NCI-H748 (cell line): ENCODE measurements around the gene ADI1.
A peak's percentile ranks its signal among the peaks of the same experiment; 100 is the strongest.
"Not testable (repeated sequence)": the region's sequence is repeated elsewhere in the genome, so short reads cannot be mapped to it uniquely, and the experiment has no call there.

ENCODE experiments used
- DNase-seq: peaks from one replicate; lab custom pipeline; 2025; ENCODE audit not compliant: unreplicated experiment; lab: John Stamatoyannopoulos, UW

ADI1 gene

GRCh38 chr2:3529316-3530025 is 10.1 kb upstream of the ADI1 start:
- no peak for DNase-seq

DNA sequence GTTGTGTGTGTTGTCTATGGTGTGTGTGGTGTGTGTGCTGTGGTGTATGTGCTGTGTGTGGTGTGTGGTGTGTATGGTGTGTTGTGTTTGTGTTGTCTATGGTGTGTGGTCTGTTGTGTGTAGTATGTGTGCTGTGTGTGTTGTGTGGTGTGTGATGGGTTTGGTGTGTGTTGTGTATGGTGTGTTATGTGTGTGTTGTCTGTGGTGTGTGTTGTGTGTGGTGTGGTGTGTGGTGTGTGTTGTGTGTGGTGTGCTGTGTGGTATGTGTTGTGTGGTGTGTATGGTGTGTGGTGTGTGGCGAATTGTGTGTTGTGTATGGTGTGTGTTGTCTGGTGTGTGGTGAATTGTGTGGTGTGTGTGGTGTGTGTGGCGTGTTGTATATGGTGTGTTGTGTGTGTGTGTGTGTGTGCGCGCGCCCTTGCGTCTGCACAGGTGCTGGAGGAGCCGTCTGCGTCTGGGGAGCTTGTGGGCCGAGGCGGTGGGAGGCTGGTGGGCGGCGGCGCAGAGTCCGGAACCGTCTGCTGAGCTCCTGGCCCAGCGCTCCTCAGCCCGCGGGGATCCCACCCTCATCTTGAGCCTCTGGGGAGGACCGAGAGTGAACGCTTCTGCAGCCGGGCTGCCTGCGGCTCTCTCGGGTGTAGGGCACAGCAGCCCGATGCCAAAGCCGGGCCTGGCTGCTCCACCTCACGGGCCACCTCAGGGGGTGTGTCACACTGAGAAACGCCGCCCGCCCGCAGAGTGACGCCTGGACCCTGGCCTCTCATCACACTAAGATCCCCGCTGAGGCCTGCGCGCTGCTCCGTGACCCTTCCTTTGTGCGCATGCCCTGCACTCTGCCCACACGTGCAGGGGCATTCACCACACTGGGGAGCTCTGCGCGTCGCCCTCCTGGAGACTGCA is 8.8 kb upstream of the ADI1 start:
- DNase-seq: no peak

DNA sequence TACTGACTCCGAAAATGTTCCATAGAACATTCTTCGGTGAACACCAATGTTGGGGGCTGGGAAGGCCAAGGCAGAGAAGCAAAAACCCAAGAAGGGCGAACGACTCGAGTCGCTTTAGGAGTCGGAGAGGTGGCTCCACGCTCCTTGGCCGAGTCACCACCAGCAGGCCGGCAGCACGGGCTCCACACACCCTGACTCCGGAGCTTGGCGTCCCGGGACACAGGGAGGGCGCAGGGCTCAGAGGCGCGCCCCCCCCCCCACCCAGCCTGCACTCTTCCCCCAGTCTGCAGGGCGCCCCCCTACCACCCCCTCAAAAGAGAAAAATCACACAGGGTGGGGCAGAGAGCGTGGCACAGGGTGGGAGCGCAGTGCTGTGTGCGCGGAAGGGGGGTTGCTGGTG is 7.5 kb upstream of the ADI1 start:
- no peak for DNase-seq

DNA sequence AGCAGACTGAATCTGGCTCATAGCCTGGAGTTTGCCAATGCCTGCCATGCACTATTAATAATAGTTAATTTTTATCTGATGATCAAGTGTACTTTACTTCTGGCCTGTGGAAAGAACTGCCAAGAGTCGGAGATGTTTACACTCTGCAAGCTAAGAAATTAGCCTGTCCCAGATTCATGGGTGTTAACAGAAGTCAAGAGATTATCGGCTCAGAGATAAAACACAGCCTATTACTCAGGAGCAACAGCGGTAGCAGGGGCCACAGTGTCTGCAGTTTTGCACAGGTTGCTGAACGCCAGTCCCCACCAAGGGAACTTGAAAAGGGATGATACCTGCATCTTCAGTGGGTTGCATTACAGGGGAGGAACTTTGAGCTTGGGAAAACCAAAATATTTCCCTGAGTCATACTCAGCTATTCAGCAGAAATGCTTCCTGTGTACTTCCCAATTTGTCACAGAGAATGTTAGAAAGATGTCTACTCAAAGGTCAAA is 4.3 kb upstream of the ADI1 start:
- no peak for DNase-seq

DNA sequence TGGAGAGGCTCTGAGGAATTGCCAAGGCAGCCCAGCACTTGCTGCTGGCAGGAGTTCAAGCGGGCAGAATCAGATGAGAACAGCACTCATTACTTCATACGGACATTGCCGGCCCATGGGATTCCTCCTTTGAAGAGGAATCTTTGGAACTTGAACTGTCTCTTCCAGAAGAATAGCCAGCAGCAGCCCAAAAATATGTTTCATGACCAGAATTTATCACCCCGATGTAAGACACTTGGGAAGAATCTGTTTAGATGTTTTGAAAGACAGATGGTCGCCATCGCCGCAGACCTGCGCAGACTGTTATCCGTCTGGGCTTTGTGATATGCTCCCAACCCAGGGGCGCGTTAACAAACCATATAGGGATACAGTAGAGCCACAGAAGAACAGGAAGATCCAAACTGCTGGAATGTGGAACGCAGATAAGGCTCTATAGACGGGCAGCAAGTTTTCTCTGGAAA is 3.7 kb upstream of the ADI1 start:
- DNase-seq: no peak

DNA sequence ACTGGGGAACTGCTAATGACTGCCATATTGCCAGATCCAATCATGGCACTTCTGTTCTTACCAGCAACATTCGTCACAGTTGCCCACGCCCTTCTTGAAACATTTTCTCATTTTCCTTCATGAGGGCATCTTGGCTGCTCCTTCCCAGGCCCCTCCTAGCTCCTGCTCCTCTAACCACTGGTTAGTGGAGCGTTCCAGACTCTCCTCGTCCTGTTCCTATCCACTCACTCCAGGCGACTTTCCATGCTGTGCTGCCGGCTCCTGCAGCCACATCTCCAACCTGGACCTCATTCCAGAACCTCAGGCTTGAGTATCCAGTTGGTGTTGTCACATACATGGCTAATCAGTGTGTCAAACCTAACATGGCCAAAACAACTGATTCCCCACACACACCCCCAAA is 1.3 kb upstream of the ADI1 start:
- DNase-seq: no peak

GRCh38 chr2:3518496-3519254 is 656 bp downstream of the ADI1 start:
- DNase-seq: peak; percentile 99

DNA sequence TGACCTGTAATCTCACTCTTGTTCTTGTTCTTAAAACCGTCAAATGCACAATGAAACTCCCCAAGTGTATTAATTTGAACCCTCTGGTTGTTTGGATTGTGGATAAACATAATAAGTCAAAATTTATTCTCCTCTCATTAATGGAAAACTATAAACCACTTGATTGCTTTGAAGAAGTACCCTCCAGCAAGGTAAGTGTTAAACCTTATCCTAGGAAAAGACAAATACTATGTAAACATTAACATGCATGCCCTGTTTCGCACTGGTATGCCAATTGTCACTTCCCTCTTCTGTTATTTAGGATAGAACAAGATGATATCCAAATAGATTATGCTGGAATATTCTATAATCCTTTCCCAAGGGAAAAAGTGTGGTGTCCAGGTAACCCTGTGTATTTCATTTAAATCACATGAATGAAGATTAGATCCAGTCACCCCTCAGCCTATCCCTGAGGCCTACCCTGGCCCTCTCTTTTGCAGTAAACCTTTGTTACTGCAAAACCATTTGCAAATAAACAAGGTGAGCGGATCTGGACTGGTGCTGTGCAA is 1.3 kb downstream of the ADI1 start:
- DNase-seq: peak; percentile 86

DNA sequence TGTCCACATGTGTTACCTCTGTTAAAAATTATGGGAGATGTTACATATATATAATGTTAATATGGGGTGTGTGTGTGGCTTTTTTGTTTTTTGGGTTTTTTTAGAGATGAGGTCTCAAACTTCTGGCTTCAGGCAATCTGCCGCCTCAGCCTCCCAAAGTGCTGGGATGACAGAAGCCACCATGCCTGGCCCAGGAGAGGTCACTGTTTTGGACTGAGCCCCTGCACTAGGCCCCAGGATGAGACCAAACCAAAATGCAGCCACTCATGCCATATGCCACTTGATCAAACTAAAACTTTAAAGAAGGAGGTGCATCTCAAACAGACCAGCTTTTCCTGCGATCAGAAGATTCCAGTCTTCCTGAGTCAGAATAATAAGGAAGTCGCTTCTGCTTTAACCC is 2.5 kb downstream of the ADI1 start:
- no peak for DNase-seq

- DNase-seq: not testable (repeated sequence)
These were observed 3.9 kb downstream of the ADI1 start for GRCh38 chr2:3515438-3515837.

DNA sequence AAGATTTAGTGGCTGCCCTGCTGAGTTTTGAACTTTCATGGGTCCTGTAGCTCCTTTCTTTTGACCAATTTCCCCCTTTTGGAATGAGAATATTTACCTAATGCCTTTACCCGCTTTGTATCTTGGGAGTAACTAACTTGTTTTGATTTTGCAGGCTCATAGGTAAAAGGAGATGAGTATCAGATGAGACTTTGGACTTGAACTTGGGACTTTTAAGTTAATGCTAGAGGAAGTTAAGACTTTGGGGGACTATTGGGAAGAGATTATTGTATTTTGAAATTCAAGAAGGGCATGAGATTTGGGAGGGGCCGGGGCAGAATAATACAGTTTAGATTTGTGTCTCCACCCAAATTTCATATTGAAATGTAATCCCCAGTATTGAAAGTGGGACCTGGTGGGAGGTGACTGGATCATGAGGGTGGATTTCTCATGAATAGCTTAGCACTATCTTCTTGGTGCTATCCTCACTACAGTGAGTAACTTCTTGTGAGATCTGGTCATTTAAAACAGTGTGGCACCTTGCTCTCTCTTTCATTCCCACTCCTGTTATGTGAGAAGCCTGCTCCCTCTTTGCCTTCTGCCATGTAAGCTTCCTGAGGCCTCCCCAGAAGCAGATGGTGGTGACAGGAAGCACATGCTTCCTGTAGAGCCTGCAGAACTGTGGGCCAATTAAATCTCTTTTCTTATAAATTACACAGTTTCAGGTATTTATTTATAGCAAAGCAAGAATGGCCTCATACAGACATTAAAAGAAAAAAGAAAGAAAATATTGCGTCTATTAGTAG is 6.1 kb downstream of the ADI1 start:
- DNase-seq: no peak

DNA sequence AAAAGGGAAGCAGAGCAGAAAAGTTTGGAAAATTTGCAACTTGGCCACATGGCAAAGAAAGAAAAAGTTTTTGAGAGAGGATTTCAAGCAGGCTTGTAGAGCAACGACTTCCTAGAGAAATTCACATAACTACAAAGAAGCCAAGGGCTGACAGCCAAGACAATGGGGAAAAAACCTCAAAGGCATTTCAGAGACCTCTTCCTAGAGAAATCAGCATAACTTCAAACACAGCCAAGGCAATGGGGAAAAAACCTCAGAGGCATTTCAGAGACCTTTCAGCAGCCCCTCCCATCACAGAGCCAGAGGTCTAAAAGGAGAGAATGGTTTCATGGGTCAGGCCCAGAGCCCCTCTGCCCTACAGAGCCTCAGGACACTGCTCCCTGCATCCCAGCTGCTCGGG is 7.2 kb downstream of the ADI1 start:
- no peak for DNase-seq

DNA sequence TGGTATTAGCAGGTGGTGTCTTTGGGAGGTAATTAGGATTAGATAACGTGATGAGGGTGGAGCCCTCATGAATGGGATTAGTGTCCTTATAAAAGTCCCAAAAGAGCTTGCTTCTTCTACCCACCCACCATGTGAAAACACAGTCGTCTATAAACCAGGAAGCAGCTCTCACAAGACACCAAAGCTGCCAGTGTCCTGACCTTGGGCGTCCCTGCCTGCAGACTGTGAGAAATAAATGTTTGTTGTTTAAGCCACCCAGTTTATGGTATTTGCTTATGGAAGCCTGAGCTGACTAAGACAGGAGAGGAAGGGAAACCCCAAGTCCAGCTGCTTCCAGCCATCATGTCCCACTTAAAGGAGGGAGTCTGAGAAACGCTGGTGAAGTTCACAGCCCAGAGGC is 13.6 kb downstream of the ADI1 start:
- peak; percentile 94 for DNase-seq

- peak; percentile 97 for DNase-seq
These were observed 14.6 kb downstream of the ADI1 start for GRCh38 chr2:3504741-3505140.

DNA sequence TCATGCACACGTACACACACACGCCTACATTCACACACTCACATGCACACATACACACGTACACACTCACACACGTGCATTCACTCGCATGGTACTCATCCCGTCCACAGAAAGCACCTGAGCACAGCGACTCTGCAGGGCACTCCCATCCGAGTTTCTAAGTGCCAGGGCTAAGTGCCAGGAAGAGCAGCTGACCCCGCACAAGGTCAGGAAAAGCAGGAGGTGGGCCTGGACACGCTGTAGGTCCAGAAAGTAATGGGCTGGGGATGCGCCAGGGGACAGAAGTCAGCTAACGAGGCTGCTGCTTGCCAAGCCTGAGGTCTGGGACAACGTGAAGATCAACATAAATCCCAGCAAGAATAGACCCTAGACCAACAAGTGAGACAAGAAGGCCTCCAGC is 15.8 kb downstream of the ADI1 start:
- peak; percentile 29 for DNase-seq

- no peak for DNase-seq
These were observed 16.3 kb downstream of the ADI1 start for GRCh38 chr2:3503046-3503445.

- no peak for DNase-seq
These were observed 18.9 kb downstream of the ADI1 start for GRCh38 chr2:3500326-3500899.

- no peak for DNase-seq
These were observed 20.4 kb downstream of the ADI1 start for GRCh38 chr2:3498783-3499394.

DNA sequence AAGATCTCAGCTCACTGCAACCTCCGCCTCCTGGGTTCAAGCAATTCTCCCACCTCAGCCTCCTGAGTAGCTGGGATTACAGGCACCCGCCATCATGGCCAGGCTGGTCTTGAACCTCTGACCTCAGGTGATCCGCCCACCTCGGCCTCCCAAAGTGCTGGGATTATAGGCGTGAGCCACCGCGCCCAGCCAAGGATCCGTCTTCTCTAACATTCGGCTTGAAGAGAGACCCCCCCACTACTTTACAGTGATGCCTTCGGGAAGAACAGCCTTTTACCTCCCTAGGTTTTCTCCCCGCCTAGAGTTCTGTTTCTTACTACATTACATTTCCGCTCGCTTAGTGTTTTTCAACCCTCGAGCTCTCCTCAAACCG is 22.6 kb downstream of the ADI1 start:
- DNase-seq: not testable (repeated sequence)
